Vagina (tissue), 2 donors: ENCODE measurements around the gene STAT6.

ENCODE experiments used
- CTCF ChIP-seq, 3 experiments: fragments of 450-650 bp in 2 of 3; fragments of 200-600 bp in 1 of 3; sonication (generic) in 1 of 3; IDR thresholded peaks; one replicate each; pipeline ENCODE4 v1.5.1; 2017 to 2019; ENCODE audit warnings: antibody characterized with exemption in 3 of 3, mild to moderate bottlenecking in 2 of 3, moderate library complexity in 2 of 3
- POLR2A ChIP-seq, 2 donors: fragments of 450-650 bp; IDR thresholded peaks; one replicate each; pipeline ENCODE4 v1.6.1; 2017; ENCODE audit warnings: antibody characterized with exemption in 2 of 2, mild to moderate bottlenecking in 2 of 2, moderate library complexity in 2 of 2

- TF ChIP-seq CTCF (IDR thresholded peaks at IDR 0.05) (no peak), POLR2A (IDR thresholded peaks at IDR 0.05) (no peak)
Measured at GRCh38 chr12:57146961-57147944, 36.1 kb upstream of the STAT6 start, which contains the start of gene LRP1-AS.
